OCI-LY7 (cell line): ENCODE results near the gene KPNA1. TPM values are rescaled to one million over a fixed set of nuclear protein-coding genes. Genes with fewer than 3 reads are reported as not detected.

ENCODE experiments used
- BruUV-seq: library from RNA; stranded (reverse); fragments of 400-500 nt; replicated peaks from 2 replicates; lab custom pipeline; 2021; lab: Mats Ljungman, UMichigan
- CTCF ChIA-PET: fragments of 300-600 bp; sonication (Branson Sonifier 250); formaldehyde crosslinking; loops from one replicate; lab custom pipeline; 2022; ENCODE audit warnings: antibody characterized with exemption; ENCODE audit not compliant: unreplicated experiment; lab: Charles Lee
- POLR2A ChIA-PET: fragments of 300-600 bp; sonication (Branson Sonifier 250); formaldehyde crosslinking; loops from one replicate; lab custom pipeline; 2022; ENCODE audit warnings: antibody characterized with exemption; lab: Charles Lee
- DNase-seq: peaks from one replicate; pipeline ENCODE4 v3.0.0-alpha.2; 2015; ENCODE audit warnings: low spot score
- H2AFZ ChIP-seq: fragments of 200-600 bp; sonication (generic), shearing (Covaris generic); 2 replicates; pipeline ENCODE4 v1.6.1; 2014; ENCODE audit warnings: mild to moderate bottlenecking, antibody characterized with exemption, low read length, moderate library complexity
- H3K27ac ChIP-seq: fragments of 200-600 bp; sonication (generic); 2 replicates; pipeline ENCODE4 v1.5.1; 2014; ENCODE audit warnings: mixed run types, low read depth, mild to moderate bottlenecking, moderate library complexity, low read length, inconsistent platforms; ENCODE audit not compliant: poor library complexity, severe bottlenecking
- H3K36me3 ChIP-seq: fragments of 200-600 bp; sonication (generic); 2 replicates; pipeline ENCODE4 v1.6.1; 2014; ENCODE audit warnings: mild to moderate bottlenecking, antibody characterized with exemption, low read length, moderate library complexity, mixed read lengths; ENCODE audit not compliant: insufficient read depth
- H3K4me1 ChIP-seq: fragments of 200-600 bp; sonication (generic); 2 replicates; pipeline ENCODE4 v1.5.1; 2014; ENCODE audit warnings: mild to moderate bottlenecking, low read length; ENCODE audit not compliant: insufficient read depth, poor library complexity, severe bottlenecking
- H3K4me2 ChIP-seq: fragments of 200-600 bp; sonication (generic); 2 replicates; pipeline ENCODE4 v1.6.1; 2014; ENCODE audit warnings: mild to moderate bottlenecking, low read length
- H3K4me3 ChIP-seq: fragments of 200-600 bp; sonication (generic); 2 replicates; pipeline ENCODE4 v1.5.1; 2014; ENCODE audit warnings: mild to moderate bottlenecking, low read depth, low read length; ENCODE audit not compliant: poor library complexity, severe bottlenecking
- H3K79me2 ChIP-seq: fragments of 200-600 bp; sonication (generic); 2 replicates; pipeline ENCODE4 v1.6.1; 2016; ENCODE audit warnings: low read depth, mild to moderate bottlenecking, low read length, moderate library complexity, mixed read lengths; ENCODE audit not compliant: insufficient read depth
- H3K9me2 ChIP-seq: fragments of 200-600 bp; sonication (generic); 2 replicates; pipeline ENCODE4 v1.6.1; 2016; ENCODE audit warnings: mild to moderate bottlenecking, low read length, mixed read lengths; ENCODE audit not compliant: insufficient read depth
- H3K9me3 ChIP-seq: fragments of 200-600 bp; sonication (generic); 2 replicates; pipeline ENCODE4 v1.6.1; 2014; ENCODE audit warnings: mild to moderate bottlenecking, mixed run types, low read length, mixed read lengths
- H4K20me1 ChIP-seq: fragments of 200-600 bp; sonication (generic); 2 replicates; pipeline ENCODE4 v1.6.1; 2014; ENCODE audit warnings: mild to moderate bottlenecking, antibody characterized with exemption, low read length, moderate library complexity, mixed read lengths; ENCODE audit not compliant: insufficient read depth
- EZH2phosphoT487 ChIP-seq: fragments of 200-600 bp; sonication (generic); IDR thresholded peaks from 2 replicates; pipeline ENCODE4 v1.6.1; 2018; ENCODE audit warnings: low read depth, borderline replicate concordance, mild to moderate bottlenecking, mixed run types, antibody characterized with exemption, low read length, moderate library complexity, mixed read lengths
- intact Hi-C: fragments of 100-400 bp; cut with micrococcal nuclease; formaldehyde crosslinking; loops from one replicate; pipeline ENCODE4 v1.10.0; 2022; ENCODE audit not compliant: unreplicated experiment
- total RNA-seq, 2 experiments: library from RNA; depleted of rRNA in 1 of 2; stranded (reverse); fragments of >200 nt in 1 of 2; shearing (Covaris generic) in 1 of 2; gene quantifications; 2 replicates each; pipeline ENCODE4 v1.2.3, GENCODE V29; 2014 to 2022
- TF ChIP-seq, protein P1 (sequence below): fragments of 200-600 bp; sonication (generic); conservative IDR thresholded peaks from 2 replicates; pipeline ENCODE4 v1.5.1; 2014; ENCODE audit warnings: mild to moderate bottlenecking, antibody characterized with exemption, low read length, moderate library complexity, mixed read lengths

KPNA1 gene
- total RNA-seq, 2 experiments from 2014 or later: 20.0 to 77.5 TPM

DNA sequence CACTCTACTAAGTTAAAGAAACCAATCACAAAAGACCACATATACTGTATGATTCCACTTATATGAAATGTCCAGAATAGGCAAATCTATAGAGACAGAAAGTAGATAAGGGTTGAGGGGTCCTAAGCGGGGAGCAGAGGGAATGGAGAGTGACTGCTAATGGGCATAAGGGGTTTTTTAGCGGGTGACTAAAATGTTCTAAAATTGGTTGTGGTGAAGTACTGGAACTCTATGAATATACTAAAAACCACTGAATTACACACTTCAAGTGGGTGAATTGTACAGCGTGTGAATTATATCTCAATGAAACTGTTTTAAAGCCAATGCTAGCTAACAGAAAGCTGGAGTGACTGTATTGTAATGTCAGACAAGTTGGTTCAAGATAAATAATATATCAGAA, 33.3 kb downstream of the KPNA1 start:
- Histone ChIP-seq H3K36me3 (peaks cover 16% of the 10 kb centered on the region), H3K9me2 (no peaks in the 10 kb centered on the region), H3K79me2 (peaks cover 40% of the 10 kb centered on the region; the same call in 1 of the 2 replicates), H3K9me3 (no peaks in the 10 kb centered on the region), H3K27ac (no peak overlapping the region), H2AFZ (no peak overlapping the region), H3K4me2 (no peak overlapping the region), H3K4me1 (no peaks in the 10 kb centered on the region), H4K20me1 (peaks cover 15% of the 10 kb centered on the region), H3K4me3 (no peak overlapping the region)
- intact Hi-C loops: no loop called here
- CTCF ChIA-PET: no interaction called here
- BruUV-seq: no TSS peak
- DNase-seq: no peak
- TF ChIP-seq EZH2phosphoT487: no peak
- TF ChIP-seq, protein P1, sequence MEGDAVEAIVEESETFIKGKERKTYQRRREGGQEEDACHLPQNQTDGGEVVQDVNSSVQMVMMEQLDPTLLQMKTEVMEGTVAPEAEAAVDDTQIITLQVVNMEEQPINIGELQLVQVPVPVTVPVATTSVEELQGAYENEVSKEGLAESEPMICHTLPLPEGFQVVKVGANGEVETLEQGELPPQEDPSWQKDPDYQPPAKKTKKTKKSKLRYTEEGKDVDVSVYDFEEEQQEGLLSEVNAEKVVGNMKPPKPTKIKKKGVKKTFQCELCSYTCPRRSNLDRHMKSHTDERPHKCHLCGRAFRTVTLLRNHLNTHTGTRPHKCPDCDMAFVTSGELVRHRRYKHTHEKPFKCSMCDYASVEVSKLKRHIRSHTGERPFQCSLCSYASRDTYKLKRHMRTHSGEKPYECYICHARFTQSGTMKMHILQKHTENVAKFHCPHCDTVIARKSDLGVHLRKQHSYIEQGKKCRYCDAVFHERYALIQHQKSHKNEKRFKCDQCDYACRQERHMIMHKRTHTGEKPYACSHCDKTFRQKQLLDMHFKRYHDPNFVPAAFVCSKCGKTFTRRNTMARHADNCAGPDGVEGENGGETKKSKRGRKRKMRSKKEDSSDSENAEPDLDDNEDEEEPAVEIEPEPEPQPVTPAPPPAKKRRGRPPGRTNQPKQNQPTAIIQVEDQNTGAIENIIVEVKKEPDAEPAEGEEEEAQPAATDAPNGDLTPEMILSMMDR: no peak
- POLR2A ChIA-PET: no interaction called here

DNA sequence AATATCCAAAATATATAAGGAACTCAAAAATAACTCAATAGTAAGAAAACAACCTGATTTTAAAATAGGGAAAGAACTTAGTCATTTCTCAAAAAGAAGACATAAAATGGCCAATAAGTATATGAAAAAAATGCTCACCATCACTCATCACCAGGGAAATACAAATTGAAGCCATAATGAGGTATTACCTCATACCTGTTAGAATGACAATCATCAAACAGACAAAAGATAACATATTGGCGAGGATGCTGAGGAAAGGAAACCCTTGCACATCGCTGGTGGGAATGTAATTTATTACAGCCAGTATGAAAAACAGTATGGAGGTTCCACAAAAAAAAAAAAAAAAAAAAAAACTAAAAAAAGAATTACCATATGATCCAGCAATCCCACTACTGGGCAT, 38.2 kb downstream of the KPNA1 start:
- Histone ChIP-seq H3K4me1 (no peaks in the 10 kb centered on the region), H3K27ac (no peak overlapping the region), H3K36me3 (no peaks in the 10 kb centered on the region; the same call in 1 of the 2 replicates), H3K4me3 (no peak overlapping the region), H4K20me1 (peaks cover 14% of the 10 kb centered on the region), H3K9me3 (no peaks in the 10 kb centered on the region), H3K79me2 (peaks cover 81% of the 10 kb centered on the region; the same call in 1 of the 2 replicates), H3K9me2 (no peaks in the 10 kb centered on the region), H3K4me2 (no peak overlapping the region), H2AFZ (no peak overlapping the region)
- no peak for DNase-seq
- intact Hi-C loops: no loop called here
- no TSS peak for BruUV-seq
- no peak for TF ChIP-seq EZH2phosphoT487
- TF ChIP-seq, protein P1: no peak
- CTCF ChIA-PET: no interaction called here
- POLR2A ChIA-PET: no interaction called here

DNA sequence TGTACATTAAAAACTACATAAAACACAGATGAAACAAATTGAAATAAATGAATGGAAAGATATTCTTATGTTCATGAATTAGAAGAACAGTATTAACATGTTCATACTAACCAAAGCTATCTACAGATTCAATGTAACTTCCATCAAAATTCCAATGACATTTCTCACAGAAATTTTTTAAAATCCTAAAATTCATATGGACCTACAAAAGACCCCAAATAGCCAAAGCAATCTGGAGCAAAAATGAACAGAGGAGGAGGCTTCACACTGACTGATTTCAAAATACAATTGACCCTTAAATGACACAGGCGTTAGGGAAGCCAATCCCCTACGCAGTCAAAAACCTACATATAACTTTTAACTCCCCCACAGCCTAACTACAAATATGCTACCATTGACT, 39.4 kb downstream of the KPNA1 start:
- Histone ChIP-seq H3K36me3 (no peaks in the 10 kb centered on the region; the same call in 1 of the 2 replicates), H3K9me2 (no peaks in the 10 kb centered on the region), H3K9me3 (no peaks in the 10 kb centered on the region), H3K4me3 (no peak overlapping the region), H4K20me1 (peaks cover 7% of the 10 kb centered on the region; the same call in 1 of the 2 replicates), H3K79me2 (peaks cover 82% of the 10 kb centered on the region), H2AFZ (no peak overlapping the region), H3K4me2 (no peak overlapping the region), H3K4me1 (no peaks in the 10 kb centered on the region), H3K27ac (no peak overlapping the region)
- TF ChIP-seq, protein P1: no peak
- no peak for TF ChIP-seq EZH2phosphoT487
- no TSS peak for BruUV-seq
- intact Hi-C loops: no loop called here
- DNase-seq: no peak
- CTCF ChIA-PET: no interaction called here
- POLR2A ChIA-PET: no interaction called here
